H4 (cell line): ENCODE data around the gene CBX1. TPM values are rescaled to one million over a fixed set of nuclear protein-coding genes. Genes with fewer than 3 reads are reported as not detected.
"Not testable (repeated sequence)": the region's sequence is repeated elsewhere in the genome, so short reads cannot be mapped to it uniquely, and the experiment has no call there.

ENCODE experiments used
- DNase-seq: peaks from one replicate; pipeline ENCODE4 v3.0.0-alpha.2; 2015; ENCODE audit warnings: low spot score
- total RNA-seq: library from RNA; depleted of rRNA; stranded (reverse); fragments of >200 nt; shearing (Covaris generic); gene quantifications from 2 replicates; pipeline ENCODE4 v1.2.3, GENCODE V29; 2014

CBX1 gene
- total RNA-seq, 1 experiment from 2014 or later: 116 TPM

- DNase-seq: no peak
Observed at GRCh38 chr17:48123776-48124388, 22.6 kb upstream of the CBX1 start.

GRCh38 chr17:48123111-48123510 is 21.8 kb upstream of the CBX1 start:
- DNase-seq: no peak

GRCh38 chr17:48122665-48123045 is 21.4 kb upstream of the CBX1 start:
- no peak for DNase-seq

GRCh38 chr17:48121923-48122664 is 20.8 kb upstream of the CBX1 start:
- DNase-seq: no peak

GRCh38 chr17:48113201-48113676 is 12.0 kb upstream of the CBX1 start:
- DNase-seq: no peak

- DNase-seq: no peak
Observed at GRCh38 chr17:48111937-48112241, 10.6 kb upstream of the CBX1 start.

- DNase-seq: no peak
Observed at GRCh38 chr17:48110761-48111160, 9.5 kb upstream of the CBX1 start.

- DNase-seq: peak; percentile 83
Observed at GRCh38 chr17:48107137-48108055, 6.1 kb upstream of the CBX1 start, which contains the start of gene SNX11. Gene SNX11, plus strand, starts transcription at chr17:48107766. Its CDS starts 4,278 bp downstream, at chr17:48112044.

- DNase-seq: no peak
Observed at GRCh38 chr17:48106802-48107136, 5.5 kb upstream of the CBX1 start.

- no peak for DNase-seq
Observed at GRCh38 chr17:48104440-48104839, 3.2 kb upstream of the CBX1 start.

- DNase-seq: no peak
Observed at GRCh38 chr17:48102798-48103715, 1.8 kb upstream of the CBX1 start.

GRCh38 chr17:48102043-48102750 is 919 bp upstream of the CBX1 start:
- DNase-seq: no peak

- DNase-seq: peak; percentile 53
Observed at GRCh38 chr17:48100591-48101011, 677 bp downstream of the CBX1 start.

GRCh38 chr17:48100160-48100559 is 1.1 kb downstream of the CBX1 start:
- DNase-seq: no peak

- DNase-seq: no peak
Observed at GRCh38 chr17:48095611-48096010, 5.7 kb downstream of the CBX1 start.

- no peak for DNase-seq
Observed at GRCh38 chr17:48093341-48094045, 7.8 kb downstream of the CBX1 start.

- DNase-seq: no peak
Observed at GRCh38 chr17:48084932-48085331, 16.3 kb downstream of the CBX1 start.

- no peak for DNase-seq
Observed at GRCh38 chr17:48081858-48082257, 19.4 kb downstream of the CBX1 start.

GRCh38 chr17:48077152-48077551 is 24.1 kb downstream of the CBX1 start:
- DNase-seq: not testable (repeated sequence)
